Sigmoid colon (tissue), 4 donors: ENCODE data around the gene CDK5RAP3.

Experiments used
- CTCF ChIP-seq, 4 experiments: fragments of 450-650 bp in 3 of 4; fragments of 200-600 bp in 1 of 4; IDR thresholded peaks; one replicate each; pipeline ENCODE4 v1.5.1; 2016 to 2019; ENCODE audit warnings: antibody characterized with exemption in 4 of 4, mild to moderate bottlenecking in 3 of 4, moderate library complexity in 2 of 4
- EP300 ChIP-seq, 4 donors: sonication (generic); formaldehyde crosslinking; IDR thresholded peaks; one replicate each; pipeline ENCODE4 v1.6.1; 2017; ENCODE audit warnings: antibody characterized with exemption in 4 of 4
- POLR2A ChIP-seq, 2 donors: fragments of 450-650 bp; IDR thresholded peaks; one replicate each; pipeline ENCODE4 v1.6.1; 2016; ENCODE audit warnings: antibody characterized with exemption in 2 of 2, mild to moderate bottlenecking in 2 of 2, moderate library complexity in 2 of 2
- POLR2AphosphoS5 ChIP-seq, 4 donors: sonication (generic); formaldehyde crosslinking; IDR thresholded peaks; one replicate each; pipeline ENCODE4 v1.6.1; 2017; ENCODE audit warnings: antibody characterized with exemption in 4 of 4

GRCh38 chr17:47959825-47960655 lies 10.9 kb upstream of the CDK5RAP3 start:
- no peak for TF ChIP-seq CTCF (IDR thresholded peaks at IDR 0.05)
- TF ChIP-seq POLR2AphosphoS5 (IDR thresholded peaks at IDR 0.05), result peak in 1 of 4 donors; percentile 39
- peak in 1 of 2 donors; percentile 61 for TF ChIP-seq POLR2A (IDR thresholded peaks at IDR 0.05)
- TF ChIP-seq EP300 (IDR thresholded peaks at IDR 0.05), result no peak
